Aortic smooth muscle cell (primary cell): ENCODE data around the gene ARGFX. TPM values are rescaled to one million over a fixed set of nuclear protein-coding genes. Genes with fewer than 3 reads are reported as not detected.

ENCODE experiments used
- total RNA-seq: library from RNA; depleted of rRNA; stranded (reverse); fragments of >200 nt; gene quantifications from 2 replicates; pipeline ENCODE4 v1.2.3, GENCODE V29; 2014

The ARGFX gene
- total RNA-seq: not detected in 2 replicates

GRCh38 chr3:121567649-121568048, at the start of gene ARGFX:
Gene ARGFX, plus strand, starts transcription at chr3:121567949. Its CDS starts 2,765 bp downstream, at chr3:121570714.

GRCh38 chr3:121545574-121546455, 21.9 kb upstream of the ARGFX start, which contains the start of gene POLQ:
Gene POLQ, minus strand, starts transcription at chr3:121545988. Its CDS starts 111 bp downstream, at chr3:121545877.

GRCh38 chr3:121592856-121593702, 25.3 kb downstream of the ARGFX start, which contains the start of gene FBXO40:
Gene FBXO40, plus strand, starts transcription at chr3:121593379. Its CDS starts 27,197 bp downstream, at chr3:121620576.

Other genes starting within 250 kb of the ARGFX start
- 5.3 and 7.0 TPM in 2 replicates for gene POLQ, start 22.0 kb upstream of the ARGFX start, total RNA-seq
- gene FBXO40, start 25.4 kb downstream of the ARGFX start, total RNA-seq: not detected in 2 replicates
- 7.3 and 13.3 TPM in 2 replicates for gene HCLS1, start 93.0 kb downstream of the ARGFX start, total RNA-seq
- 69.0 and 76.9 TPM in 2 replicates for gene GOLGB1, start 181.8 kb downstream of the ARGFX start, total RNA-seq